Measurements from ENCODE around the gene KIF18A. TPM values are rescaled to one million over a fixed set of nuclear protein-coding genes. Genes with fewer than 3 reads are reported as not detected.
"Not testable (repeated sequence)": the region's sequence is repeated elsewhere in the genome, so short reads cannot be mapped to it uniquely, and the experiment has no call there.

KIF18A gene
- polyA plus RNA-seq, 1 experiment: 8.9 TPM

DNA sequence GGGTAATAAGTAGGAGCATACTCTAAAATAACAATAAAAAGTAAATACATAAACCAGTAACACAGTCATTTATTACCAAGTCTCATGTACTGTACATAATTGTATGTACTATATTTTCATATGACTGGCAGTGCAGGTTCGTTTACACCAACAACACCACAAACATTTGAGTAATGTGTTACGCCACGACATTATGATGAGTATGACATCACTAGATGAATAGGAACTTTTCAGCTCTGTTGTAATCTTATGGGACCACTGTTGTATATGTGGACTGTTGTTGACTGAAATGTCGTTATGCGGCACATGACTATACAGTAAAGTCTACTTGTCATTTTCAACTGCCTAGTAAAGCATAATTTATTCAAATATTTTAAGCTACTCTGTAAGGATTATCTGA is 18.6 kb downstream of the KIF18A start:
- DNase-seq (ENCODE audit: low read depth, low spot score): no peak
- H3K27me3 ChIP-seq (ENCODE audit: control insufficient read depth, insufficient read depth, low read length): no peaks in the 10 kb centered on the region
- ChIA-PET CTCF (interaction anchor here (1.0 to 2.1 kb wide), 3 partner anchors 19 to 390 kb away, joined by 3 to 9 read pairs (median 3); partner anchors contain the start of genes KIF18A and METTL15), POLR2A (interaction anchor here (0.5 to 1.2 kb wide), 4 partner anchors 18 to 391 kb away, joined by 3 to 10 read pairs (median 3); partner anchors contain the start of genes KIF18A and METTL15)
- no peaks in the 10 kb centered on the region for H3K9me3 ChIP-seq (ENCODE audit: control insufficient read depth, insufficient read depth, low read length)
- H3K4me3 ChIP-seq (ENCODE audit: low read depth, low read length): no peak overlapping the region
- no peak overlapping the region for H3K27ac ChIP-seq (ENCODE audit: low read depth, low read length)
- TF ChIP-seq, protein P1, sequence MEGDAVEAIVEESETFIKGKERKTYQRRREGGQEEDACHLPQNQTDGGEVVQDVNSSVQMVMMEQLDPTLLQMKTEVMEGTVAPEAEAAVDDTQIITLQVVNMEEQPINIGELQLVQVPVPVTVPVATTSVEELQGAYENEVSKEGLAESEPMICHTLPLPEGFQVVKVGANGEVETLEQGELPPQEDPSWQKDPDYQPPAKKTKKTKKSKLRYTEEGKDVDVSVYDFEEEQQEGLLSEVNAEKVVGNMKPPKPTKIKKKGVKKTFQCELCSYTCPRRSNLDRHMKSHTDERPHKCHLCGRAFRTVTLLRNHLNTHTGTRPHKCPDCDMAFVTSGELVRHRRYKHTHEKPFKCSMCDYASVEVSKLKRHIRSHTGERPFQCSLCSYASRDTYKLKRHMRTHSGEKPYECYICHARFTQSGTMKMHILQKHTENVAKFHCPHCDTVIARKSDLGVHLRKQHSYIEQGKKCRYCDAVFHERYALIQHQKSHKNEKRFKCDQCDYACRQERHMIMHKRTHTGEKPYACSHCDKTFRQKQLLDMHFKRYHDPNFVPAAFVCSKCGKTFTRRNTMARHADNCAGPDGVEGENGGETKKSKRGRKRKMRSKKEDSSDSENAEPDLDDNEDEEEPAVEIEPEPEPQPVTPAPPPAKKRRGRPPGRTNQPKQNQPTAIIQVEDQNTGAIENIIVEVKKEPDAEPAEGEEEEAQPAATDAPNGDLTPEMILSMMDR (IDR thresholded peaks at IDR 0.05; ENCODE audit: low read depth, low read length): no peak

DNA sequence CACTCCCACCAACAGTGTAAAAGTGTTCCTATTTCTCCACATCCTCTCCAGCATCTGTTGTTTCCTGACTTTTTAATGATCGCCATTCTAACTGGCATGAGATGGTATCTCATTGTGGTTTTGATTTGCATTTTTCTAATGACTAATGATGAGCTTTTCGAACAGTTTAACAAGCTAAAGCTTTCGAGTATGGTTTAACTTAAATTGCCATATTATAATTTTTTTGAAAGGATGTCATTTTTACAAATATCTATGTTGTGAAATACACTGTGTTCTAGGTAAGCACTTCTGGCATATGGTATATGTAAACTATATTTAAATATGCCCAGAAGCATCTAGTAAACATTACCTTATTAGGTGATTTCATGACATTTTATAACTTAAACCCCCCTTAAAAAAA is 20.3 kb downstream of the KIF18A start:
- H3K4me3 ChIP-seq (ENCODE audit: low read depth, low read length); CTCF ChIA-PET; H3K27ac ChIP-seq (ENCODE audit: low read depth, low read length); H3K27me3 ChIP-seq (ENCODE audit: control insufficient read depth, insufficient read depth, low read length); DNase-seq (ENCODE audit: low read depth, low spot score); H3K9me3 ChIP-seq (ENCODE audit: control insufficient read depth, insufficient read depth, low read length): not testable (repeated sequence)
- POLR2A ChIA-PET: interaction anchor here (0.6 kb wide), 1 partner anchor 15 kb away, joined by 3 read pairs; no protein-coding TSS in a partner anchor

DNA sequence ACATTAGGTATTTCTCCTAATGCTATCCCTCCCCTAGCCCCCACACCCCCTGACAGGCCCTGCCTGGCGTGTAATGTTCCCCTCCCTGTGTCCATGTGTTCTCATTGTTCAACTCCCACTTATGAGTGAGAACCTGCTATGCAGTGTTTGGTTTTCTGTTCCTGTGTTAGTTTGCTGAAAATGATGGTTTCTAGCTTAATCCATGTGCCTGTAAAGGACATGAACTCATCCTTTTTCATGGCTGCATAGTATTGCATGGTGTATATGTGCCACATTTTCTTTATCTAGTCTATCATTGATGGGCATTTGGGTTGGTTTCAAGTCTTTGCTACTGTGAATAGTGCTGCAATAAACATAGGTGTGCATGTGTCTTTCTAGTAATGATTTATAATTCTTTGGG is 20.8 kb downstream of the KIF18A start:
- H3K4me3 ChIP-seq (ENCODE audit: low read depth, low read length); H3K27ac ChIP-seq (ENCODE audit: low read depth, low read length); H3K9me3 ChIP-seq (ENCODE audit: control insufficient read depth, insufficient read depth, low read length); CTCF ChIA-PET; H3K27me3 ChIP-seq (ENCODE audit: control insufficient read depth, insufficient read depth, low read length); DNase-seq (ENCODE audit: low read depth, low spot score); POLR2A ChIA-PET: not testable (repeated sequence)

DNA sequence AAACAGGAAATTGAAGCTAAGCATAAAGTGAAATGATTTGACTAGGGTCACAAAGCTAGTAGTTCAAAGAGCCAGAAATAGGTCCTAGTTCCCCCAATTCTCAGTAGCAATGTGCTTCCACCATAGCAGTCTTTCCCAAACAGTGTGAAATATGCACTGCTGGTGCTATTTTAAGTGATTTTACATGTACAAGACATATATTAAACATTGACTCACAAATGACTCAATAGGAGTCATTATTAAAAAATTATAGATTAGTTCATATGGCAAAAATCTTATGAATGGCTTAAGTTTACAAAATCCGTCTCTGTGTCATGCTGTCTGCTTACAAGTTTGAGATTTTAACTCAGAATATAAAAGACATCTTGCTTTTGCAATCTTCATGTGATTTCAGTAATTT is 21.4 kb downstream of the KIF18A start:
- no peaks in the 10 kb centered on the region for H3K9me3 ChIP-seq (ENCODE audit: control insufficient read depth, insufficient read depth, low read length)
- TF ChIP-seq, protein P1 (IDR thresholded peaks at IDR 0.05; ENCODE audit: low read depth, low read length): no peak
- CTCF ChIA-PET: interaction anchor here (0.7 kb wide), 1 partner anchor 382 kb away, joined by 4 read pairs; no protein-coding TSS in a partner anchor
- POLR2A ChIA-PET: no interaction called here
- no peaks in the 10 kb centered on the region for H3K27me3 ChIP-seq (ENCODE audit: control insufficient read depth, insufficient read depth, low read length)
- H3K27ac ChIP-seq (ENCODE audit: low read depth, low read length): no peak overlapping the region
- H3K4me3 ChIP-seq (ENCODE audit: low read depth, low read length): no peak overlapping the region
- DNase-seq (ENCODE audit: low read depth, low spot score): peak; percentile 52

DNA sequence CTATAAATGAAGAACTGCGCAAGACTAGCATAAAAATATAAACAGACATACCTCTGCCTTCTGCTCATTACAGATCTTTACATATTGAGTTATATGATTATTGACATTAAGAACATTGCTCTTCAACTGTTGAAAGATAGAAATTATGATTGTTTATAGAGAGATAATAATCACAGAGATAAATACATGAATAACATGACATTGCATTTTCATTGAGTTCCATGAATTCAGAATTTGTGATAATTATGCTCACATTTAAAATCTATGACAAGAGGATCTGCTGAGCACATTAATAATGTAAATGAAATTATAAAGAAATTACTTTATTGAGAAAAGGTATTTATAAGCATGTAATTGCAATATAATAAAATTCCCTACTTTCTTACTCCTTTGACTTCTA is 24.8 kb downstream of the KIF18A start:
- H3K27ac ChIP-seq (ENCODE audit: low read depth, low read length): no peak overlapping the region
- no peak for DNase-seq (ENCODE audit: low read depth, low spot score)
- TF ChIP-seq, protein P1 (IDR thresholded peaks at IDR 0.05; ENCODE audit: low read depth, low read length): no peak
- no peaks in the 10 kb centered on the region for H3K9me3 ChIP-seq (ENCODE audit: control insufficient read depth, insufficient read depth, low read length)
- ChIA-PET POLR2A (no interaction called here), CTCF (interaction anchor here (0.6 kb wide), 1 partner anchor 13 kb away, joined by 3 read pairs; no protein-coding TSS in a partner anchor)
- no peak overlapping the region for H3K4me3 ChIP-seq (ENCODE audit: low read depth, low read length)
- no peaks in the 10 kb centered on the region for H3K27me3 ChIP-seq (ENCODE audit: control insufficient read depth, insufficient read depth, low read length)

DNA sequence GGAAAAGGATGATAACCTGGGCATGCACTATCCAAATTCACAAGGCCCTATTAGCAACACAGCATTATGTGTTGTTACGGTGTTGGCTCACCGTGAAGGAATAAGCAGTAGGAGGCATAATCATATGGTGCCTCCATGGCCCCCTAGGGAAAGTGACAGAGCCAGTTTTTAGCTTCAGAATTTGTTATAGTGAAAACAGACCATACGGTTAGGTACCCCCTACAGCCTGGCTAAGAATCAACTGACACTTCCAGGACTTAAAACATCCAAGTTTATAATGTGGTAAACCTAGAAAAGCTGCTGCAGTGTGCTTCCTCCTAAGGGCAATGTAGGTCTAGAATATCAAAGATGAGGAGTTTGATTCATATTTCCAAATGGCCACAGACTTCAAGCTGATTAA is 30.4 kb downstream of the KIF18A start:
- Histone ChIP-seq H3K4me3 (ENCODE audit: low read depth, low read length) (no peak overlapping the region), H3K9me3 (ENCODE audit: control insufficient read depth, insufficient read depth, low read length) (no peaks in the 10 kb centered on the region), H3K27ac (ENCODE audit: low read depth, low read length) (no peak overlapping the region), H3K27me3 (ENCODE audit: control insufficient read depth, insufficient read depth, low read length) (no peaks in the 10 kb centered on the region)
- ChIA-PET CTCF (no interaction called here), POLR2A (no interaction called here)
- no peak for DNase-seq (ENCODE audit: low read depth, low spot score)
- TF ChIP-seq, protein P1 (IDR thresholded peaks at IDR 0.05; ENCODE audit: low read depth, low read length): no peak
